ENCODE measurements around the gene ITPR2.

Gene ITPR2

GRCh38 chr12:26617513-26617912, 215.5 kb downstream of the ITPR2 start:
- no peaks in the 10 kb centered on the region for H3K27me3 ChIP-seq (ENCODE audit: insufficient read depth, low read length, poor library complexity, severe bottlenecking)
- no peak for TF ChIP-seq EZH2phosphoT487 (IDR thresholded peaks at IDR 0.05; ENCODE audit: borderline replicate concordance)
- TF ChIP-seq, protein P1, sequence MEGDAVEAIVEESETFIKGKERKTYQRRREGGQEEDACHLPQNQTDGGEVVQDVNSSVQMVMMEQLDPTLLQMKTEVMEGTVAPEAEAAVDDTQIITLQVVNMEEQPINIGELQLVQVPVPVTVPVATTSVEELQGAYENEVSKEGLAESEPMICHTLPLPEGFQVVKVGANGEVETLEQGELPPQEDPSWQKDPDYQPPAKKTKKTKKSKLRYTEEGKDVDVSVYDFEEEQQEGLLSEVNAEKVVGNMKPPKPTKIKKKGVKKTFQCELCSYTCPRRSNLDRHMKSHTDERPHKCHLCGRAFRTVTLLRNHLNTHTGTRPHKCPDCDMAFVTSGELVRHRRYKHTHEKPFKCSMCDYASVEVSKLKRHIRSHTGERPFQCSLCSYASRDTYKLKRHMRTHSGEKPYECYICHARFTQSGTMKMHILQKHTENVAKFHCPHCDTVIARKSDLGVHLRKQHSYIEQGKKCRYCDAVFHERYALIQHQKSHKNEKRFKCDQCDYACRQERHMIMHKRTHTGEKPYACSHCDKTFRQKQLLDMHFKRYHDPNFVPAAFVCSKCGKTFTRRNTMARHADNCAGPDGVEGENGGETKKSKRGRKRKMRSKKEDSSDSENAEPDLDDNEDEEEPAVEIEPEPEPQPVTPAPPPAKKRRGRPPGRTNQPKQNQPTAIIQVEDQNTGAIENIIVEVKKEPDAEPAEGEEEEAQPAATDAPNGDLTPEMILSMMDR (conservative IDR thresholded peaks at IDR 0.05; ENCODE audit: low read length), result no peak
- H3F3A ChIP-seq (ENCODE audit: low read depth), result no peaks in the 10 kb centered on the region
- peaks cover 10% of the 10 kb centered on the region; the same call in 1 of the 2 replicates for H3K36me3 ChIP-seq (ENCODE audit: insufficient read depth, low read length)
- no peaks in the 10 kb centered on the region for H3K9me3 ChIP-seq (ENCODE audit: insufficient read depth, low read depth, low read length)
- H3K9me2 ChIP-seq (replicated peaks; ENCODE audit: low read depth, low read length), result no peaks in the 10 kb centered on the region
- H3K4me3 ChIP-seq (ENCODE audit: low read length, poor library complexity, severe bottlenecking), result no peak overlapping the region
- H3K4me2 ChIP-seq (ENCODE audit: low read depth, low read length, poor library complexity, severe bottlenecking), result no peak overlapping the region
- H3K4me1 ChIP-seq (ENCODE audit: insufficient read depth, low read length, poor library complexity, severe bottlenecking), result no peaks in the 10 kb centered on the region
- H3K9ac ChIP-seq (ENCODE audit: low read depth, low read length, poor library complexity, severe bottlenecking), result no peak overlapping the region
- no peak overlapping the region for H2AFZ ChIP-seq (ENCODE audit: low read length)
- H4K20me1 ChIP-seq (ENCODE audit: insufficient read depth, low read length, poor library complexity, severe bottlenecking), result no peaks in the 10 kb centered on the region
- H3K79me2 ChIP-seq (ENCODE audit: insufficient read depth, low read length), result no peaks in the 10 kb centered on the region

DNA sequence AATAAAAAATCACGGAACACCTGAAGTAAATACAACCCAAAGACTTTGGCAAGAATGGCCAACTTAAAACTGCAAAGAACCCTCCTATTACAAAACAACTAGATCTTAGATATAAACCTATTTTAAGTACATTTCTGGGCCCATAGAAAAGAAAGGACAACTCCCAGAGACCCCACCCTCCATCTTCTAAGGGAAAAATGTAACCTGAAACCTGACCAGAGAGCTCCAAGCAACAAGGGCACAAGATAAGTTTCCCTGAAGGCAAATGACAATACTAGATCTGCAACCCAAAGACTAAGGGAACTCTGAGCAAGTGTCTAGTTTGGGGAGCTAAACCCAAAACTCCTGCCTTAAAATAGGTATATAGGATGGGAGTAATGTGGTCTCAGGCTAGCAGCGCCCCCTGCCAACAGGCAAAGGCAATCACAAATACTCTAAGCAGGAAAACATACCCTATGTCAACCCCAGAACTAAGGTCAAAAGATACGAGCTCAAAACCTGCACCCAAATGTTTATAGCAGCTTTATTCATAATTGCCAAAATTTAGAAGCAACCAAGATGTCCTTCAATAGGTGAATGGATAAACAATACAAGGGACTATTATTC, 218.9 kb downstream of the ITPR2 start:
- Histone ChIP-seq H3F3A (ENCODE audit: low read depth) (no peaks in the 10 kb centered on the region), H3K27me3 (ENCODE audit: insufficient read depth, low read length, poor library complexity, severe bottlenecking) (no peaks in the 10 kb centered on the region), H4K20me1 (ENCODE audit: insufficient read depth, low read length, poor library complexity, severe bottlenecking) (no peaks in the 10 kb centered on the region), H3K4me3 (ENCODE audit: low read length, poor library complexity, severe bottlenecking) (no peak overlapping the region), H3K36me3 (ENCODE audit: insufficient read depth, low read length) (no peaks in the 10 kb centered on the region), H3K79me2 (ENCODE audit: insufficient read depth, low read length) (no peaks in the 10 kb centered on the region), H2AFZ (ENCODE audit: low read length) (no peak overlapping the region), H3K9ac (ENCODE audit: low read depth, low read length, poor library complexity, severe bottlenecking) (no peak overlapping the region), H3K4me1 (ENCODE audit: insufficient read depth, low read length, poor library complexity, severe bottlenecking) (no peaks in the 10 kb centered on the region), H3K9me3 (ENCODE audit: insufficient read depth, low read depth, low read length) (no peaks in the 10 kb centered on the region), H3K9me2 (replicated peaks; ENCODE audit: low read depth, low read length) (no peaks in the 10 kb centered on the region), H3K4me2 (ENCODE audit: low read depth, low read length, poor library complexity, severe bottlenecking) (no peak overlapping the region)
- TF ChIP-seq EZH2phosphoT487 (IDR thresholded peaks at IDR 0.05; ENCODE audit: borderline replicate concordance), result no peak
- TF ChIP-seq, protein P1 (conservative IDR thresholded peaks at IDR 0.05; ENCODE audit: low read length), result peak; percentile 93

DNA sequence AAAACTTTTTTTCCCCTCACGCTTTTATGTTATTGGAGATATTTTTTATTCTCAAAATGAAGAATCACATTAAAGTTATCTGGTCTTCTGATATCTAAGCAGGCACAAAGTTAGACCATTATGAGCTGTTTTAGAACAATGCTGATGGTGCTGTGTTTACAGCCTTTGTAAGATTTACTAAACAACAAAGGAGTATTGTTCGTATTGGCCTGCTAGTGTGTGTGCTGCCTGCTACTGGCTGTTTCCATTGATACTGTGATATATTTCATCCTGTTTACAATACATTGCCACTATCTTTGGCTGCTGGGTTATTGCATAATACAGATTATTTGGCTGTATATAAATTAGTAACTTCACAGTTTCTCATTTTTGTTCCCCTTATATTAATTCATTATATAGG, 220.8 kb downstream of the ITPR2 start:
- Histone ChIP-seq H2AFZ (ENCODE audit: low read length) (no peak overlapping the region), H3K9me3 (ENCODE audit: insufficient read depth, low read depth, low read length) (no peaks in the 10 kb centered on the region)
- TF ChIP-seq EZH2phosphoT487 (IDR thresholded peaks at IDR 0.05; ENCODE audit: borderline replicate concordance), result no peak

DNA sequence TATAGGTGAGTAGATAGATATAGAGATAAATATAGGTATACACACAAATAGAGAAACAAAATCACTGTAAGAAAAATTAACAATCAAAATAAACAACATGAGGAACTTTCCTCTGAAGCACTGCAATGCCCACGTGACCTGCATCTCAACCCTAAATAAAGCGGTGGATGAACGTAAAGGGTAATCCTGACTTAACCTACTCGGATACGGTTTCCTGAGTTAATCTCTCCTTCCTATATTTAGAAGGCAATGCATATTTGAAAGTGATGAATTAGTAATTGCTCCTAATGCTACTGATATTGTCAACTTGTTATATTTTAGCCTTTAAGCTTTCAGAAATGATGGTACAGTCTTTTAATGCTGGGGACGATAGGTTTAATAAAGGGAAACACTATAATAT, 221.4 kb downstream of the ITPR2 start:
- no peak overlapping the region for H3K4me2 ChIP-seq (ENCODE audit: low read depth, low read length, poor library complexity, severe bottlenecking)
- H3F3A ChIP-seq (ENCODE audit: low read depth), result no peaks in the 10 kb centered on the region
- no peaks in the 10 kb centered on the region for H4K20me1 ChIP-seq (ENCODE audit: insufficient read depth, low read length, poor library complexity, severe bottlenecking)
- TF ChIP-seq EZH2phosphoT487 (IDR thresholded peaks at IDR 0.05; ENCODE audit: borderline replicate concordance), result no peak
- TF ChIP-seq, protein P1 (conservative IDR thresholded peaks at IDR 0.05; ENCODE audit: low read length), result no peak
- no peak overlapping the region for H2AFZ ChIP-seq (ENCODE audit: low read length)
- no peak overlapping the region for H3K4me3 ChIP-seq (ENCODE audit: low read length, poor library complexity, severe bottlenecking)
- H3K79me2 ChIP-seq (ENCODE audit: insufficient read depth, low read length), result no peaks in the 10 kb centered on the region
- no peaks in the 10 kb centered on the region for H3K36me3 ChIP-seq (ENCODE audit: insufficient read depth, low read length)
- no peaks in the 10 kb centered on the region for H3K27me3 ChIP-seq (ENCODE audit: insufficient read depth, low read length, poor library complexity, severe bottlenecking)
- no peaks in the 10 kb centered on the region for H3K4me1 ChIP-seq (ENCODE audit: insufficient read depth, low read length, poor library complexity, severe bottlenecking)
- H3K9ac ChIP-seq (ENCODE audit: low read depth, low read length, poor library complexity, severe bottlenecking), result no peak overlapping the region
- H3K9me2 ChIP-seq (replicated peaks; ENCODE audit: low read depth, low read length), result no peaks in the 10 kb centered on the region
- no peaks in the 10 kb centered on the region for H3K9me3 ChIP-seq (ENCODE audit: insufficient read depth, low read depth, low read length)

More for the DNA sequence above, 220.8 kb downstream of the ITPR2 start:
- no peaks in the 10 kb centered on the region for H3K27me3 ChIP-seq (ENCODE audit: insufficient read depth, low read length, poor library complexity, severe bottlenecking)
- no peak overlapping the region for H3K4me3 ChIP-seq (ENCODE audit: low read length, poor library complexity, severe bottlenecking)
- no peaks in the 10 kb centered on the region for H3K79me2 ChIP-seq (ENCODE audit: insufficient read depth, low read length)
- no peaks in the 10 kb centered on the region for H4K20me1 ChIP-seq (ENCODE audit: insufficient read depth, low read length, poor library complexity, severe bottlenecking)
- no peaks in the 10 kb centered on the region for H3K9me2 ChIP-seq (replicated peaks; ENCODE audit: low read depth, low read length)
- H3K9ac ChIP-seq (ENCODE audit: low read depth, low read length, poor library complexity, severe bottlenecking), result no peak overlapping the region
- H3F3A ChIP-seq (ENCODE audit: low read depth), result no peaks in the 10 kb centered on the region
- no peaks in the 10 kb centered on the region for H3K36me3 ChIP-seq (ENCODE audit: insufficient read depth, low read length)
- no peaks in the 10 kb centered on the region for H3K4me1 ChIP-seq (ENCODE audit: insufficient read depth, low read length, poor library complexity, severe bottlenecking)
- no peak overlapping the region for H3K4me2 ChIP-seq (ENCODE audit: low read depth, low read length, poor library complexity, severe bottlenecking)

Measured in Loucy (cell line).